Activated CD4-positive, alpha-beta T cell treated with anti-CD3 and anti-CD28 coated beads for 4 hours (primary cell): Measurements from ENCODE around the gene TMEM139.
"Not testable (repeated sequence)": the region's sequence is repeated elsewhere in the genome, so short reads cannot be mapped to it uniquely, and the experiment has no call there.

Experiments
- DNase-seq, 2 donors: peaks; one replicate each; pipeline ENCODE4 v3.0.0-alpha.2; 2020

TMEM139 gene

DNA sequence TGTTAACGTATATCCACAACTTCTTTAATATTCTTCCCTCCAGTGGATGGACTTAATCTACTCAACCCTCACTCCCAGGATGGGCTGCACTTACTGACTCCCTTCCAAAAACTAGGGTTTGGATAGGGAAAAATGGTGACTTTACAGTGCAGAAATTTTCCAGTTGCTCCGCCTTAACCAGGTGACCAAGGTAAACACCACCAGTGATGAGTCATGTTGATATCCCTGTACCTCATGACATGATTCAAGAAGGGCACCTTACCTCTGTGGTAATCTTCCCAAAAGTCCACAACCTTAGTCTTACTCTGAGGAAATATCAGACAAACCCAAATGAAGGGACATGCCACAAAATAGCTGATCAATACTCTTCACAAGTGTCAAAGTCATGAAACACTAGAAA lies 25.0 kb upstream of the TMEM139 start:
- DNase-seq, result no peak

- DNase-seq, result no peak
These were observed 22.9 kb upstream of the TMEM139 start for GRCh38 chr7:143261901-143262300.

- peak; percentile 73 to 81 for DNase-seq
These were observed 21.2 kb upstream of the TMEM139 start, which contains the start of gene GSTK1 for GRCh38 chr7:143263266-143264195. GSTK1 (plus strand) TSS chr7:143263441; CDS start chr7:143263514, 73 bp downstream.

GRCh38 chr7:143264196-143264568 lies 20.6 kb upstream of the TMEM139 start:
- not testable (repeated sequence) for DNase-seq

- DNase-seq, result no peak
These were observed 19.6 kb upstream of the TMEM139 start for GRCh38 chr7:143265017-143265693.

DNA sequence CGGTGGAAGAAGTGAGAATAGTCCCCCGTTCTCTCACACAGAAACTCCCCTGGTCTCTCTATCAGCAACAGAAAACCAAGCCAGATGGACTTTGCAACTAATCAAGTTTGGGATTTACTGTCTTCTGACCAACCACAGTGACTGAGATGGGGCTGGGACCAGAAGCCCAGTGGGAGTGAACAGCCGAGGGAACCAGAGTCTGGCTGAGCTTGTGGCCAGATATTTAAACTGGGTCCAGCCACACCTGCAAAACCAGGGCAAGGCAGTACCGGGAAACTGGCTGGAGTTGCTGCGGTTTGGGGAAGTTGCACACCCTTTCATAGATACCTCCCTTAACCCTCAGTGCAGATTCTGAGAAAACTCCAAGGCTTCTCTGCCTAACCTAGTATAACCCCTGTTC lies 15.5 kb upstream of the TMEM139 start:
- no peak for DNase-seq

DNA sequence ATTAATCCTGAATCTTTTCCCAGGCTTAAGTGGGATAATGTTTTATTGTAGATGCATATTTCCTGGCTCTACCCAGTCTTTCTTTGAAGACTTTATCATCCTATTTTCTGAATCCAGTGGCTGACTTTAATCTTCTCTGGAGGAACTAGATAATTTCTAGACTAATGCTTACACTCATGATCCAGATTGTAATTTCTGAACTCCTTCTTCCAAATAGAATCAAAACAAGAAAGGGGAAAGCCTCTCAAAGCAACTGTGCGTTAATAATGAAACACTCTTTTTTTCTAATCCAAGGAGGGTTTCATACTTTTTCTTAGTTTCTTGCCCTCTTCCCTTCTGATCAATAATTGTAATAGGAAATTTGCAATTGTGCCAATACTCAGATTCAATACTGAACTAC lies 13.5 kb upstream of the TMEM139 start:
- no peak for DNase-seq

DNA sequence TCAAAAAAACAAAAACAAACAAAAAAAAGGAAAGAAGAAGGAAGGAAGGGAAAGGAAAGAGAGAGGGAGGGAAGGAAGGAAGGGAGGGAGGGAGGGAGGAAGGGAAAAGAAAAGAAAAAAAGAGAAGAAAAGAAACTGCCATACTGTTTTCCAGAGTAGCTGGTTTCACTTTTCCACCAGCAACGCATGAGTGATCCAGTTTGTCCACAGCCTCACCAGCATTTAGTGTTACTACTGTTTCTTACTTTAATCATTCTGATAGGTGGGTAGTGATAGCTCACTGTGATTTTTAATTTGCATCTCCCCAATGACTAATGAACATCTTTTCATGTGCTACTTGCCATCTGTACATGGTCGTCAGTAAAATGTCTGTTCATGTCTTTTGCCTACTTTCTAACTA lies 11.9 kb upstream of the TMEM139 start:
- no peak for DNase-seq

- DNase-seq, result no peak
These were observed 5.3 kb upstream of the TMEM139 start for GRCh38 chr7:143279186-143280098.

DNA sequence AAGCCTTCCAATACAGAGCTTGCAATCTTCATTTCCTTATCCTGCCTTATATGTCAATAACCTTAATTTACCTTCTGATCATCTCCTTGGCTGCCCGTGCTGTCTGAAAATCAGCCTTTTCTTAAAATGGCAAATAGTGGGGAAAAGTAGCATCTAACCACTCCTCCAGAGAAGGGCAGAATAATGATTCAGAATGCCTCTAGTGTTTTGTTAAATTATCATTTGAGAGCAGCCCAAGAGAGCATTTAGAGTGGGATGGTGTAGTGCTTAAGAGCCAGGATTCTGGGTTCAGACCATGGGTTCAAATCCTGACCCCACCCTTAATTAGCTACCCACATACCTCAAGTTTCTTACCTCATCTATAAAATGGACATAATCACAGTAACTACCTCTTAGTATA lies 4.6 kb upstream of the TMEM139 start:
- DNase-seq, result no peak

DNA sequence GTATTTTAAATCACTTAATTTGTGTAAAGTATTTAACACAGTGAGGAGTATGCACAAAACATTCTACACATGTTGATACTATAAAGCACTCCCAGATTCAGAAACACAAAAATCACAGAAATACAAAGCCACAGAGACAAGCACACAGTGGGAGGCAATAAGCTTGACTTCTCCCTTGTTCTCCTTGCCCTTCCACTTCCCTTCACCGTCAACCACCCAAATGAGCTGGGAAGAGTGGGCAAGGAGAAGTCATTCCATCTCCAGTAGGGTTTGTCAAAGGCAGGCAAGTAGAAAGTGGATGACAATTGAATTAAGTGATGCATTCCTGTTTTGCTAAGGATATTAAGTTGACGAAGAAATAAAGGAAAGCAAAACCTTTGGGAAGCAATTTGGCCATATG lies 4.2 kb upstream of the TMEM139 start:
- no peak for DNase-seq

- DNase-seq, result no peak
These were observed 3.2 kb upstream of the TMEM139 start for GRCh38 chr7:143281529-143281928.

DNA sequence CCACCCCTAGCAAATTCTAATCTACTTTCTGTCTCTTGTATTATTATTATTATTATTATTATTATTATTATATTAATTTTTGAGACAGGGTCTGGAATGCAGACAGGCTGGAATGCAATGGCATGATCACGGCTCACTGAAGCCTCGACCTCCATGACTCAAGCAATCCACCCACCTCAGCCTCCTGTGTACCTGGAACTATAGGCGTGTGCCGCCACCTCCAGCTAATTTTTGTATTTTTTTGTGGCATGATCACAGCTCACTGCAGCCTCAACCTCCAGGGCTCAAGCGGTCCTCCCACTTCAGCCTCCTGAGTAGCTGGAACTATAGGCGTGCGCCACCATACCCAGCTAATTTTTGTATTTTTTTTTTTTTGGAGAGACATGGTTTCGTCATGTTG lies 2.6 kb upstream of the TMEM139 start:
- no peak for DNase-seq

- no peak for DNase-seq
These were observed 1.4 kb upstream of the TMEM139 start for GRCh38 chr7:143283381-143283780.

DNA sequence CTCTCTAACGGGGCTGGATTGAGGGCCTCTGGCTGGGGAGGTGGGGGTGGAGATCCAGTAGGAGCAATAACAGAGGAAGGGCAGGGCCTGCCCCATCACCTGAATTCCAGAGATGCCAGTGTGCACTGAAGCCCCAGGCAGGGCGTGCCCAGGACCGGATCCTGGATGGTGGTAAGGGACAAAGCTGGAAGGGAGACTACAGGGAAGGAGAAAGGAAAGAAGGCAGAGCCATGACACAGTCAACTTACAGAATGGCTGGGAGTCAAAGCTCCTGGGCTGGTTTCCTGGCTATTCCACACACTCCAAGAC lies 666 bp downstream of the TMEM139 start:
- DNase-seq, result no peak

GRCh38 chr7:143285806-143286521 lies 1.2 kb downstream of the TMEM139 start:
- no peak for DNase-seq

GRCh38 chr7:143286522-143286890 lies 1.7 kb downstream of the TMEM139 start:
- DNase-seq, result no peak

- no peak for DNase-seq
These were observed 2.7 kb downstream of the TMEM139 start for GRCh38 chr7:143287339-143287934.

GRCh38 chr7:143287935-143288826 lies 3.4 kb downstream of the TMEM139 start, which contains the start of gene CASP2:
CASP2 (plus strand) TSS chr7:143288351; CDS start chr7:143288456, 105 bp downstream.
- peak; percentile 98 to 99 for DNase-seq

DNA sequence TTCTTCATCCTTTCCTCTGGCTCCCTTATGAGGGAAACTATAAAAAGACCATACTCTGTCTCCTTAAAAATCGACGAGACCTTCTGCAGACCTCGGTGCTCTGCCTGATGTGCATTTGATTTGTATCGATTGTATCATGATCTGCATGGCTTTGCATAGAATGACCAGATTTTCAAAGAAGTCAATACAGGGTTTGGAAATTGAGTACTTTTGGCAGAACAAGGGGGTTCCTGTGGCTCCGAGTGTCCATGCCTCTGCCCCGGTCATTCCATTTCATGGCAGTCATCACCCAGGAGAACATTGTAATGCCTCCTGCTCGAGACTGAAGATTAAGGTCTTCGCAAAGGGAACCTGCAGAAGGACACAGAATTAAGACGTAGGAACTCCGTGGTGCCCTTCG lies 4.1 kb downstream of the TMEM139 start:
- DNase-seq, result no peak

DNA sequence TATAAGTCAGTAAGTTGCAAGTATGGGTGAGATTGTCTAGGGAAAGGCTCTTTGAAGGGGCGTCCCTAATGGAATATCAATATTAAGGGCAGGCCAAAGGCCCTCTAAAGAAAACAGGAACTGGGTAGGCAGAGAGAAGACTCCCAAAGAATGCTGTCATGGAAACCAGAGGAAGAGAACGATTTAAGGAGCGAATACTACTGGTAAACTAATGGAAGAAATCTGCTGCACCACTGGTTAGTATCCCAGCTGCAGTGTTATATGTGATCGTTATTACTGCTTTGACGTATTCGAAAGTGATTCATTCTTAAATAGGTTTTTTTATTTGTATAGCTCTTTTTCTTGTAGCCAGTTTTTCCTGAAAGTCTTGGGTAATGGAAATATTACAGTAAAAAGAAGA lies 4.7 kb downstream of the TMEM139 start:
- DNase-seq, result no peak
